Osteoblast (primary cell): ENCODE results near the gene ANKRA2. TPM values are rescaled to one million over a fixed set of nuclear protein-coding genes. Genes with fewer than 3 reads are reported as not detected.

Source experiments
- DNase-seq: peaks from one replicate; pipeline ENCODE4 v3.0.0; 2011; ENCODE audit warnings: low spot score, mixed read lengths; ENCODE audit not compliant: insufficient read length; ENCODE audit errors: missing footprints
- H2AFZ ChIP-seq: 2 replicates; pipeline ENCODE4 v1.6.0; 2011; ENCODE audit warnings: mild to moderate bottlenecking, low read length
- H3K27ac ChIP-seq: 2 replicates; pipeline ENCODE4 v1.5.1; 2011; ENCODE audit warnings: mild to moderate bottlenecking, low read depth, low read length, moderate library complexity
- H3K27me3 ChIP-seq: 2 replicates; pipeline ENCODE4 v1.6.0; 2012; ENCODE audit warnings: mild to moderate bottlenecking, control low read depth, inconsistent platforms, low read length, moderate library complexity; ENCODE audit not compliant: insufficient read depth
- H3K36me3 ChIP-seq: 2 replicates; pipeline ENCODE4 v1.5.1; 2011; ENCODE audit warnings: mild to moderate bottlenecking, low read length, control low read depth, moderate library complexity; ENCODE audit not compliant: insufficient read depth
- H3K4me1 ChIP-seq: 2 replicates; pipeline ENCODE4 v1.5.1; 2011; ENCODE audit warnings: mild to moderate bottlenecking, low read length, control low read depth, moderate library complexity; ENCODE audit not compliant: insufficient read depth
- H3K4me2 ChIP-seq: 2 replicates; pipeline ENCODE4 v1.6.0; 2011; ENCODE audit warnings: mild to moderate bottlenecking, low read length; ENCODE audit not compliant: insufficient read depth
- H3K4me3 ChIP-seq: fragments of 200-600 bp; sonication (generic); 3 replicates; pipeline ENCODE4 v1.5.1; 2012; ENCODE audit warnings: mild to moderate bottlenecking, low read length, inconsistent platforms; ENCODE audit not compliant: insufficient read depth
- H3K79me2 ChIP-seq: 2 replicates; pipeline ENCODE4 v1.6.0; 2012; ENCODE audit warnings: mild to moderate bottlenecking, low read length, control low read depth, inconsistent platforms; ENCODE audit not compliant: insufficient read depth
- H3K9me3 ChIP-seq: 2 replicates; pipeline ENCODE4 v1.5.1; 2011; ENCODE audit warnings: low read depth, low read length, control low read depth
- H4K20me1 ChIP-seq: 2 replicates; pipeline ENCODE4 v1.6.0; 2012; ENCODE audit warnings: mild to moderate bottlenecking, low read length, control low read depth; ENCODE audit not compliant: insufficient read depth
- CTCF ChIP-seq: IDR thresholded peaks from 2 replicates; pipeline ENCODE4 v1.5.1; 2011; ENCODE audit warnings: mild to moderate bottlenecking, low read depth, low read length, moderate library complexity; ENCODE audit errors: extremely low read depth
- total RNA-seq: library from RNA; depleted of rRNA; stranded (reverse); fragments of >200 nt; gene quantifications from 2 replicates; pipeline ENCODE4 v1.2.3, GENCODE V29; 2012

Gene ANKRA2
- total RNA-seq, 1 donor, result 25.3 TPM

- Histone ChIP-seq H3K9me3 (no peaks in the 10 kb centered on the region), H4K20me1 (no peaks in the 10 kb centered on the region), H3K4me3 (peak overlapping the region; percentile 76), H2AFZ (peak overlapping the region; percentile 97), H3K27ac (peak overlapping the region; percentile 94), H3K4me1 (peaks cover 21% of the 10 kb centered on the region), H3K27me3 (no peaks in the 10 kb centered on the region), H3K36me3 (peaks cover 28% of the 10 kb centered on the region), H3K4me2 (peak overlapping the region; percentile 83), H3K79me2 (peaks cover 56% of the 10 kb centered on the region)
- DNase-seq, result no peak
- TF ChIP-seq CTCF, result no peak
Measured at GRCh38 chr5:73564018-73564417, 1.4 kb downstream of the ANKRA2 start.

- Histone ChIP-seq H3K4me2 (no peak overlapping the region), H3K36me3 (peaks cover 65% of the 10 kb centered on the region), H3K27me3 (no peaks in the 10 kb centered on the region), H2AFZ (no peak overlapping the region), H3K4me1 (peaks cover 5% of the 10 kb centered on the region), H3K4me3 (no peak overlapping the region), H3K27ac (no peak overlapping the region), H3K79me2 (peaks cover 11% of the 10 kb centered on the region), H3K9me3 (no peaks in the 10 kb centered on the region), H4K20me1 (no peaks in the 10 kb centered on the region)
- TF ChIP-seq CTCF, result no peak
- no peak for DNase-seq
Measured at GRCh38 chr5:73558950-73559349, 6.5 kb downstream of the ANKRA2 start.

GRCh38 chr5:73552642-73553041 lies 12.8 kb downstream of the ANKRA2 start:
- no peak overlapping the region for H2AFZ ChIP-seq
- peaks cover 29% of the 10 kb centered on the region for H3K36me3 ChIP-seq
- no peak overlapping the region for H3K4me3 ChIP-seq
- no peak for DNase-seq
- no peak overlapping the region for H3K27ac ChIP-seq
- H3K9me3 ChIP-seq, result no peaks in the 10 kb centered on the region
- H3K4me2 ChIP-seq, result no peak overlapping the region
- H3K4me1 ChIP-seq, result no peaks in the 10 kb centered on the region
- no peaks in the 10 kb centered on the region for H3K79me2 ChIP-seq
- no peak for TF ChIP-seq CTCF
- H3K27me3 ChIP-seq, result no peaks in the 10 kb centered on the region
- H4K20me1 ChIP-seq, result no peaks in the 10 kb centered on the region

GRCh38 chr5:73550016-73550415 lies 15.4 kb downstream of the ANKRA2 start:
- no peak overlapping the region for H3K27ac ChIP-seq
- no peaks in the 10 kb centered on the region for H4K20me1 ChIP-seq
- no peak for DNase-seq
- no peaks in the 10 kb centered on the region for H3K9me3 ChIP-seq
- H3K4me3 ChIP-seq, result no peak overlapping the region
- TF ChIP-seq CTCF, result no peak
- H3K79me2 ChIP-seq, result no peaks in the 10 kb centered on the region
- no peak overlapping the region for H2AFZ ChIP-seq
- H3K4me1 ChIP-seq, result no peaks in the 10 kb centered on the region
- no peak overlapping the region for H3K4me2 ChIP-seq
- H3K27me3 ChIP-seq, result no peaks in the 10 kb centered on the region
- H3K36me3 ChIP-seq, result peaks cover 14% of the 10 kb centered on the region
